Nephron (organoid): ENCODE data around the gene PYGB.

Experiments
- H3K27ac Mint-ChIP-seq, 3 experiments: 2 replicates each; pipeline ENCODE4 v1.8.0; 2020; ENCODE audit warnings: mixed read lengths in 3 of 3, mild to moderate bottlenecking in 2 of 3, moderate library complexity in 1 of 3
- H3K27me3 Mint-ChIP-seq: 2 replicates; pipeline ENCODE4 v1.8.0; 2021; ENCODE audit warnings: low read depth, mild to moderate bottlenecking, moderate library complexity, mixed read lengths
- H3K36me3 Mint-ChIP-seq: 2 replicates; pipeline ENCODE4 v1.8.0; 2020; ENCODE audit warnings: low read depth, mixed read lengths
- H3K4me1 Mint-ChIP-seq: 2 replicates; pipeline ENCODE4 v1.8.0; 2020; ENCODE audit warnings: mixed read lengths
- H3K4me3 Mint-ChIP-seq, 3 experiments: 2 replicates each; pipeline ENCODE4 v1.8.0; 2020; ENCODE audit warnings: mild to moderate bottlenecking in 3 of 3, mixed read lengths in 3 of 3, moderate library complexity in 2 of 3
- H3K9me3 Mint-ChIP-seq: 2 replicates; pipeline ENCODE4 v1.8.0; 2020; ENCODE audit warnings: mixed read lengths
- CTCF ChIP-seq, 3 experiments: fragments of 200-600 bp; sonication (generic); IDR thresholded peaks; one replicate each; pipeline ENCODE4 v1.5.0; 2021; ENCODE audit warnings: antibody characterized with exemption in 3 of 3; ENCODE audit not compliant: unreplicated experiment in 3 of 3

PYGB gene

GRCh38 chr20:25313593-25313992 lies 65.7 kb downstream of the PYGB start:
- Mint-ChIP-seq H3K4me1 (peaks cover 8% of the 10 kb centered on the region), H3K27me3 (no peaks in the 10 kb centered on the region), H3K36me3 (peaks cover 19% of the 10 kb centered on the region), H3K9me3 (no peaks in the 10 kb centered on the region), H3K27ac (no peak overlapping the region), H3K4me3 (no peak overlapping the region)
- no peak for TF ChIP-seq CTCF (IDR thresholded peaks at IDR 0.05; ENCODE audit: unreplicated experiment in 3 of 3)

GRCh38 chr20:25314497-25315417 lies 66.9 kb downstream of the PYGB start:
- TF ChIP-seq CTCF (IDR thresholded peaks at IDR 0.05; ENCODE audit: unreplicated experiment in 3 of 3) = no peak
- Mint-ChIP-seq H3K27me3 (no peaks in the 10 kb centered on the region), H3K36me3 (peaks cover 19% of the 10 kb centered on the region), H3K4me1 (peaks cover 8% of the 10 kb centered on the region), H3K4me3 (no peak overlapping the region), H3K9me3 (no peaks in the 10 kb centered on the region), H3K27ac (no peak overlapping the region)

- peaks cover 15% of the 10 kb centered on the region for H3K36me3 Mint-ChIP-seq
- peaks cover 2% of the 10 kb centered on the region for H3K4me1 Mint-ChIP-seq
- no peak for TF ChIP-seq CTCF (IDR thresholded peaks at IDR 0.05; ENCODE audit: unreplicated experiment in 3 of 3)
- no peak overlapping the region for H3K4me3 Mint-ChIP-seq
- no peak overlapping the region for H3K27ac Mint-ChIP-seq
- no peaks in the 10 kb centered on the region for H3K27me3 Mint-ChIP-seq
- H3K9me3 Mint-ChIP-seq = no peaks in the 10 kb centered on the region
These were observed 67.7 kb downstream of the PYGB start for GRCh38 chr20:25315418-25316210.

- Mint-ChIP-seq H3K4me1 (no peaks in the 10 kb centered on the region), H3K27me3 (no peaks in the 10 kb centered on the region), H3K36me3 (peaks cover 15% of the 10 kb centered on the region), H3K9me3 (no peaks in the 10 kb centered on the region), H3K4me3 (no peak overlapping the region), H3K27ac (no peak overlapping the region)
- TF ChIP-seq CTCF (IDR thresholded peaks at IDR 0.05; ENCODE audit: unreplicated experiment in 3 of 3) = no peak
These were observed 68.8 kb downstream of the PYGB start for GRCh38 chr20:25316506-25317190.

- H3K27me3 Mint-ChIP-seq = no peaks in the 10 kb centered on the region
- H3K9me3 Mint-ChIP-seq = no peaks in the 10 kb centered on the region
- peaks cover 14% of the 10 kb centered on the region for H3K36me3 Mint-ChIP-seq
- no peak overlapping the region for H3K4me3 Mint-ChIP-seq
- no peak for TF ChIP-seq CTCF (IDR thresholded peaks at IDR 0.05; ENCODE audit: unreplicated experiment in 3 of 3)
- H3K27ac Mint-ChIP-seq = peak overlapping the region in 1 of 3 experiments; percentile 43
- H3K4me1 Mint-ChIP-seq = no peaks in the 10 kb centered on the region
These were observed 69.6 kb downstream of the PYGB start for GRCh38 chr20:25317351-25318075.
